Gastroesophageal sphincter (tissue), 4 donors: ENCODE data around the gene CNIH1. TPM values are rescaled to one million over a fixed set of nuclear protein-coding genes. Genes with fewer than 3 reads are reported as not detected.
"Not testable (repeated sequence)": the region's sequence is repeated elsewhere in the genome, so short reads cannot be mapped to it uniquely, and the experiment has no call there.

ENCODE experiments used
- ATAC-seq: fragments of 150-250 bp; one replicate; pipeline ENCODE4 v1.9.1; 2016; ENCODE audit warnings: mild to moderate bottlenecking, moderate library complexity
- H3K27ac ChIP-seq, 4 donors: fragments of 200-600 bp; sonication (generic) in 3 of 4; 1 replicate in 3 of 4; 2 replicates in 1 of 4; pipeline ENCODE4 v1.5.1; 2016 to 2019
- H3K27me3 ChIP-seq: fragments of 200-600 bp; sonication (generic); one replicate; pipeline ENCODE4 v1.5.1; 2019
- H3K36me3 ChIP-seq, 2 donors: fragments of 200-600 bp; sonication (generic); one replicate each; pipeline ENCODE4 v1.5.1; 2019; ENCODE audit warnings: control low read depth in 1 of 2
- H3K4me1 ChIP-seq, 3 donors: fragments of 200-600 bp; sonication (generic); 1 replicate in 2 of 3; 2 replicates in 1 of 3; pipeline ENCODE4 v1.5.1; 2016 to 2019; ENCODE audit warnings: control low read depth in 2 of 3
- H3K4me3 ChIP-seq, 2 donors: fragments of 200-600 bp; sonication (generic); one replicate each; pipeline ENCODE4 v1.5.1; 2019; ENCODE audit warnings: mild to moderate bottlenecking in 1 of 2, moderate library complexity in 1 of 2
- H3K9me3 ChIP-seq, 3 donors: fragments of 200-600 bp; sonication (generic); one replicate each; pipeline ENCODE4 v1.5.1; 2017 to 2019; ENCODE audit warnings: control low read depth in 2 of 3
- EP300 ChIP-seq: sonication (generic); formaldehyde crosslinking; IDR thresholded peaks from one replicate; pipeline ENCODE4 v1.6.1; 2017; ENCODE audit warnings: antibody characterized with exemption, mild to moderate bottlenecking
- POLR2A ChIP-seq, 2 donors: fragments of 450-650 bp; IDR thresholded peaks; one replicate each; pipeline ENCODE4 v1.6.1; 2017; ENCODE audit warnings: antibody characterized with exemption in 2 of 2, mild to moderate bottlenecking in 2 of 2, moderate library complexity in 1 of 2
- POLR2AphosphoS5 ChIP-seq: sonication (generic); formaldehyde crosslinking; IDR thresholded peaks from one replicate; pipeline ENCODE4 v1.6.1; 2017; ENCODE audit warnings: antibody characterized with exemption
- WGBS, 2 donors: methylation state at CpG; one replicate each; pipeline ENCODE4 v1.1.5; 2018; ENCODE audit warnings: low coverage in 1 of 2; 5-methylcytosine and 5-hydroxymethylcytosine counted together
- total RNA-seq, 4 donors: library from RNA; depleted of rRNA; stranded (reverse); fragments of >200 nt; gene quantifications; one replicate each; pipeline ENCODE4 v1.1.0, GENCODE V29; 2016
- TF ChIP-seq, protein P1 (sequence below), 4 experiments: fragments of 200-600 bp in 2 of 4; fragments of 450-650 bp in 2 of 4; sonication (generic) in 1 of 4; IDR thresholded peaks; one replicate each; pipeline ENCODE4 v1.5.1; 2017 to 2019; ENCODE audit warnings: antibody characterized with exemption in 4 of 4, mild to moderate bottlenecking in 2 of 4, moderate library complexity in 2 of 4

The CNIH1 gene
- total RNA-seq, 4 donors from 2014 or later: 96.8 to 179 (median 127) TPM

DNA sequence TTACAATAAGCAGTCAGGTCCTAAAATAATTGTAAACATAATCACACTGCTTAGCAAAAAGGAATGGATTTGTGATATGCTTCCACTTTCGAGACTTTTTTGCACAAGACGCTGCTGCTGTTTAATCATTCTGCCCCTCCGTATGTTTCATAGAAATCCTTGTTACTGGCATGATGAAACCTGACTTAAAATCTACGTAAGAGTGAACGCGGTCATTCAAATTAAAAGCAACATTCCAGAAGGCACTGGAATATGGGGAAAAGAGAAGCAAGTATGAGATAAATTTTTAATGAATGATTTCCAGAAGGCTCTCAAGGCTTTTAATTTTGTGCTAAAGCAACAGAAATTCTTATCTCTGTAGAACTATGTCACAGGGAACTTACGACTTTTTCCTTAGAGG lies 1.1 kb downstream of the CNIH1 start:
- TF ChIP-seq POLR2AphosphoS5 (no peak), POLR2A (IDR thresholded peaks at IDR 0.05) (no peak), EP300 (no peak)
- TF ChIP-seq, protein P1, sequence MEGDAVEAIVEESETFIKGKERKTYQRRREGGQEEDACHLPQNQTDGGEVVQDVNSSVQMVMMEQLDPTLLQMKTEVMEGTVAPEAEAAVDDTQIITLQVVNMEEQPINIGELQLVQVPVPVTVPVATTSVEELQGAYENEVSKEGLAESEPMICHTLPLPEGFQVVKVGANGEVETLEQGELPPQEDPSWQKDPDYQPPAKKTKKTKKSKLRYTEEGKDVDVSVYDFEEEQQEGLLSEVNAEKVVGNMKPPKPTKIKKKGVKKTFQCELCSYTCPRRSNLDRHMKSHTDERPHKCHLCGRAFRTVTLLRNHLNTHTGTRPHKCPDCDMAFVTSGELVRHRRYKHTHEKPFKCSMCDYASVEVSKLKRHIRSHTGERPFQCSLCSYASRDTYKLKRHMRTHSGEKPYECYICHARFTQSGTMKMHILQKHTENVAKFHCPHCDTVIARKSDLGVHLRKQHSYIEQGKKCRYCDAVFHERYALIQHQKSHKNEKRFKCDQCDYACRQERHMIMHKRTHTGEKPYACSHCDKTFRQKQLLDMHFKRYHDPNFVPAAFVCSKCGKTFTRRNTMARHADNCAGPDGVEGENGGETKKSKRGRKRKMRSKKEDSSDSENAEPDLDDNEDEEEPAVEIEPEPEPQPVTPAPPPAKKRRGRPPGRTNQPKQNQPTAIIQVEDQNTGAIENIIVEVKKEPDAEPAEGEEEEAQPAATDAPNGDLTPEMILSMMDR (IDR thresholded peaks at IDR 0.05): no peak
- peak overlapping the region; percentile 60 to 67 for H3K4me3 ChIP-seq
- no peak for ATAC-seq

DNA sequence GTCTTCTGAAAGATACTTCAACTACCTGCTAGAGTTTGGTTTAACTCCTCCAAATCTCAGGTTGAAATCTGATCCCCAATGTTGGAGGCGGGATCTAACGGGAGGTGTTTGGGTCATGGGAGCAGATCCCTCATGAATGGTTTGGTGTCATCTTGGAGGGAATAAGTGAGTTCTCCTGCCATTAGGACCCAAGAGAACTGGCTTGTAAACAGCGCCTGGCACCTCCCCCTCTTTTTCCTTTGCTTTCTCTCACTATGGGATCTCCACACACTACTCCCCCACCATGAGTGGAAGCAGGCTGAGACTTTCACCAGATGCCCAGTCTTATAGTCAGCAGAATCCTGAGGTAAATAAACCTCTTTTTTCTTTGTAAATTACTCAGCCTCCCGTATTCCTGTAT lies 2.5 kb downstream of the CNIH1 start:
- 84 to 88% methylated on average over 4 of the region's 4 CpGs for WGBS, 2 donors
- no peak for ATAC-seq

More for the DNA sequence above, 1.1 kb downstream of the CNIH1 start:
- Histone ChIP-seq H3K4me1 (peaks cover 6 to 56% (median 8%) of the 10 kb centered on the region in 3 donors), H3K9me3 (no peaks in the 10 kb centered on the region), H3K27ac (peak overlapping the region; percentile 74 to 95 (median 94)), H3K27me3 (no peaks in the 10 kb centered on the region), H3K36me3 (no peaks in the 10 kb centered on the region)
- 23 to 46% methylated on average over 3 to 7 of the region's 7 CpGs for WGBS, 2 donors

GRCh38 chr14:54437954-54438353 lies 3.2 kb downstream of the CNIH1 start:
- H3K27me3 ChIP-seq, H3K9me3 ChIP-seq, H3K27ac ChIP-seq, H3K36me3 ChIP-seq, H3K4me3 ChIP-seq, ATAC-seq: not testable (repeated sequence)
- 91 to 95% methylated on average over 2 to 4 of the region's 4 CpGs for WGBS, 2 donors
- H3K4me1 ChIP-seq: peaks cover 6 to 74% (median 8%) of the 10 kb centered on the region in 3 donors

More for the DNA sequence above, 2.5 kb downstream of the CNIH1 start:
- Histone ChIP-seq H3K9me3 (no peaks in the 10 kb centered on the region), H3K27me3 (no peaks in the 10 kb centered on the region), H3K36me3 (no peaks in the 10 kb centered on the region), H3K4me3 (no peak overlapping the region), H3K4me1 (peaks cover 6 to 66% (median 8%) of the 10 kb centered on the region in 3 donors), H3K27ac (no peak overlapping the region)
- no peak for TF ChIP-seq POLR2AphosphoS5
- TF ChIP-seq, protein P1 (IDR thresholded peaks at IDR 0.05): no peak
- TF ChIP-seq EP300: no peak
- no peak for TF ChIP-seq POLR2A (IDR thresholded peaks at IDR 0.05)

DNA sequence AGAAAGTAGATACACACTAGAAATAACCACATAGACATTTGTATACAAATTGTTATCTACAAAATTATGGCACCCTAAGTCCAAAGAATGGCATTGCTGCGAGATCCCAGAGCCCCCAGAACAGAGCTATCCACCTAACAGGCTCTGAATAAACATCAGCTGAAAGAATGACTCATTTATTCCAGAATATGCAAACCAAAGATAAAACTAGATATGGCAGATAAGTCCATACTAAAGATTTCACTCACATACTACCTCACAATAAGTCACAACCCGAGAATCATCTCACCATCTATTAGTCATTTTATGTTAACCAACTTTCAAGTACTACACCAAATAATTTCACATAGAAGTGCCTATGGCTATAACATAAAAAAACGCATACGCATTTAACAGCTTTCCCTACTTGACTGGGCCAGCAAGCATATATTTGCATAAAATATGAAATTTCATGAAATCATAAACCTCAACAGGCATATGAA lies 5.6 kb downstream of the CNIH1 start:
- Histone ChIP-seq H3K36me3 (peaks cover 0 to 13% of the 10 kb centered on the region in 2 donors), H3K9me3 (no peaks in the 10 kb centered on the region), H3K4me1 (peaks cover 6 to 71% (median 8%) of the 10 kb centered on the region in 3 donors), H3K27ac (no peak overlapping the region), H3K4me3 (no peak overlapping the region), H3K27me3 (no peaks in the 10 kb centered on the region)
- WGBS, 2 donors: 60 to 78% methylated on average over 4 of the region's 4 CpGs
- ATAC-seq: no peak
- TF ChIP-seq EP300 (no peak), POLR2AphosphoS5 (no peak), POLR2A (IDR thresholded peaks at IDR 0.05) (no peak)
- TF ChIP-seq, protein P1 (IDR thresholded peaks at IDR 0.05): no peak

GRCh38 chr14:54428527-54428926 lies 12.6 kb downstream of the CNIH1 start:
- WGBS, 2 donors: 89 to 100% methylated on average over 2 of the region's 2 CpGs
- H3K36me3 ChIP-seq: peaks cover 5 to 75% of the 10 kb centered on the region in 2 donors

More at GRCh38 chr14:54428527-54428926, 12.6 kb downstream of the CNIH1 start:
- ATAC-seq: no peak
- no peaks in the 10 kb centered on the region for H3K27me3 ChIP-seq
- H3K4me1 ChIP-seq: peaks cover 0 to 11% (median 0%) of the 10 kb centered on the region in 3 donors
- no peaks in the 10 kb centered on the region for H3K9me3 ChIP-seq
- no peak overlapping the region for H3K27ac ChIP-seq
- TF ChIP-seq POLR2A (IDR thresholded peaks at IDR 0.05) (no peak), EP300 (no peak), POLR2AphosphoS5 (no peak)
- TF ChIP-seq, protein P1 (IDR thresholded peaks at IDR 0.05): no peak
- H3K4me3 ChIP-seq: no peak overlapping the region
